ENCODE results near the gene MRPL24. TPM values are rescaled to one million over a fixed set of nuclear protein-coding genes. Genes with fewer than 3 reads are reported as not detected.

MRPL24 gene
- total and polyA plus RNA-seq, 2 donors = 53.8 to 59.0 TPM

Other genes with a start within 250 kb of the MRPL24 start
- 8.3 TPM for gene MEF2D, start 240.3 kb downstream of the MRPL24 start, total RNA-seq
- gene MEF2D, start 240.3 kb downstream of the MRPL24 start, polyA plus RNA-seq = 26.3 TPM
- gene IQGAP3, start 168.5 kb downstream of the MRPL24 start, total RNA-seq = 2.5 TPM
- 1.0 TPM for gene IQGAP3, start 168.5 kb downstream of the MRPL24 start, polyA plus RNA-seq
- 12.9 TPM for gene TTC24, start 161.4 kb downstream of the MRPL24 start, total RNA-seq
- gene TTC24, start 161.4 kb downstream of the MRPL24 start, polyA plus RNA-seq = 13.4 TPM
- 64.4 TPM for gene NAXE, start 149.3 kb downstream of the MRPL24 start, total RNA-seq
- gene NAXE, start 149.3 kb downstream of the MRPL24 start, polyA plus RNA-seq = 40.2 TPM
- gene GPATCH4, start 139.6 kb downstream of the MRPL24 start, total RNA-seq = 11.6 TPM
- gene GPATCH4, start 139.6 kb downstream of the MRPL24 start, polyA plus RNA-seq = 12.0 TPM
- 0.09 TPM for gene HAPLN2, start 121.7 kb downstream of the MRPL24 start, total RNA-seq
- 0.50 TPM for gene HAPLN2, start 121.7 kb downstream of the MRPL24 start, polyA plus RNA-seq
- gene BCAN, start 99.0 kb downstream of the MRPL24 start, total RNA-seq = 0.24 TPM
- gene BCAN, start 99.0 kb downstream of the MRPL24 start, polyA plus RNA-seq = 0.43 TPM
- 3.7 TPM for gene NES, start 63.7 kb downstream of the MRPL24 start, total RNA-seq
- 3.3 TPM for gene NES, start 63.7 kb downstream of the MRPL24 start, polyA plus RNA-seq
- gene CRABP2, start 35.5 kb downstream of the MRPL24 start, total RNA-seq = 20.7 TPM
- gene CRABP2, start 35.5 kb downstream of the MRPL24 start, polyA plus RNA-seq = 75.0 TPM
- 10.7 TPM for gene METTL25B, start 12.6 kb downstream of the MRPL24 start, total RNA-seq
- gene METTL25B, start 12.6 kb downstream of the MRPL24 start, polyA plus RNA-seq = 39.4 TPM
- 14.1 TPM for gene ISG20L2, start 12.3 kb downstream of the MRPL24 start, total RNA-seq
- 12.0 TPM for gene ISG20L2, start 12.3 kb downstream of the MRPL24 start, polyA plus RNA-seq
- 226 TPM for gene HDGF, start 10.6 kb upstream of the MRPL24 start, total RNA-seq
- gene HDGF, start 10.6 kb upstream of the MRPL24 start, polyA plus RNA-seq = 116 TPM
- gene PRCC, start 26.4 kb upstream of the MRPL24 start, total RNA-seq = 29.1 TPM
- 72.9 TPM for gene PRCC, start 26.4 kb upstream of the MRPL24 start, polyA plus RNA-seq
- gene SH2D2A, start 75.8 kb upstream of the MRPL24 start, total RNA-seq = 17.9 TPM
- gene SH2D2A, start 75.8 kb upstream of the MRPL24 start, polyA plus RNA-seq = 44.8 TPM
- 0.33 TPM for gene INSRR, start 118.0 kb upstream of the MRPL24 start, total RNA-seq
- gene INSRR, start 118.0 kb upstream of the MRPL24 start, polyA plus RNA-seq = 0.43 TPM
- gene NTRK1, start 119.8 kb upstream of the MRPL24 start, total RNA-seq = 1.6 TPM
- 3.1 TPM for gene NTRK1, start 119.8 kb upstream of the MRPL24 start, polyA plus RNA-seq
- 0.61 TPM for gene PEAR1, start 152.6 kb upstream of the MRPL24 start, total RNA-seq
- 2.5 TPM for gene PEAR1, start 152.6 kb upstream of the MRPL24 start, polyA plus RNA-seq
- gene LRRC71, start 179.5 kb upstream of the MRPL24 start, total RNA-seq = not detected
- 0.11 TPM for gene LRRC71, start 179.5 kb upstream of the MRPL24 start, polyA plus RNA-seq

Measured in thymus (tissue), 2 donors.